DOHH2 (cell line): ENCODE measurements around the gene FBXW4.

ENCODE experiments used
- H3F3A ChIP-seq: fragments of 200-600 bp; sonication (generic), shearing (Covaris generic); 2 replicates; pipeline ENCODE4 v1.6.0; 2016; ENCODE audit warnings: antibody characterized with exemption, mild to moderate bottlenecking; ENCODE audit not compliant: control insufficient read depth, insufficient read depth
- H3K27ac ChIP-seq: fragments of 200-600 bp; sonication (generic); 2 replicates; pipeline ENCODE4 v1.5.1; 2014; ENCODE audit warnings: low read depth, mild to moderate bottlenecking, low read length, moderate library complexity
- H3K27me3 ChIP-seq: fragments of 200-600 bp; sonication (generic); 2 replicates; pipeline ENCODE4 v1.6.1; 2014; ENCODE audit warnings: mild to moderate bottlenecking, low read length, mixed read lengths; ENCODE audit not compliant: control insufficient read depth
- H3K36me3 ChIP-seq: fragments of 200-600 bp; sonication (generic); 2 replicates; pipeline ENCODE4 v1.6.1; 2014; ENCODE audit warnings: mild to moderate bottlenecking, low read length, moderate library complexity, mixed read lengths; ENCODE audit not compliant: control insufficient read depth
- H3K4me1 ChIP-seq: fragments of 200-600 bp; sonication (generic); 2 replicates; pipeline ENCODE4 v1.6.1; 2014; ENCODE audit warnings: mild to moderate bottlenecking, low read length, mixed read lengths; ENCODE audit not compliant: control insufficient read depth
- H3K4me2 ChIP-seq: fragments of 200-600 bp; sonication (generic); 2 replicates; pipeline ENCODE4 v1.6.0; 2014; ENCODE audit warnings: mild to moderate bottlenecking, low read length, moderate library complexity
- H3K4me3 ChIP-seq: fragments of 200-600 bp; sonication (generic); 2 replicates; pipeline ENCODE4 v1.5.1; 2014; ENCODE audit warnings: mild to moderate bottlenecking, low read length, mixed read lengths
- H3K79me2 ChIP-seq: fragments of 200-600 bp; sonication (generic); 2 replicates; pipeline ENCODE4 v1.6.1; 2014; ENCODE audit warnings: mild to moderate bottlenecking, low read length, mixed read lengths; ENCODE audit not compliant: control insufficient read depth
- H3K9me2 ChIP-seq: fragments of 200-600 bp; sonication (generic); replicated peaks from 2 replicates; pipeline ENCODE4 v1.6.1; 2014; ENCODE audit warnings: mild to moderate bottlenecking, low read length, mixed read lengths; ENCODE audit not compliant: control insufficient read depth
- H3K9me3 ChIP-seq: fragments of 200-600 bp; sonication (generic); 2 replicates; pipeline ENCODE4 v1.6.1; 2014; ENCODE audit warnings: antibody characterized with exemption, low read length, mixed read lengths; ENCODE audit not compliant: control insufficient read depth, insufficient read depth
- H4K20me1 ChIP-seq: fragments of 200-600 bp; sonication (generic); 2 replicates; pipeline ENCODE4 v1.6.0; 2014; ENCODE audit warnings: low read depth, mild to moderate bottlenecking, antibody characterized with exemption, low read length, moderate library complexity; ENCODE audit not compliant: control insufficient read depth, insufficient read depth
- EZH2phosphoT487 ChIP-seq: fragments of 200-600 bp; sonication (generic); IDR thresholded peaks from 2 replicates; pipeline ENCODE4 v1.6.1; 2017; ENCODE audit warnings: borderline replicate concordance, mild to moderate bottlenecking, antibody characterized with exemption, low read length, moderate library complexity, mixed read lengths
- TF ChIP-seq, protein P1 (sequence below): fragments of 200-600 bp; sonication (generic); IDR thresholded peaks from one replicate; pipeline ENCODE4 v1.5.1; 2014; ENCODE audit warnings: antibody characterized with exemption, mild to moderate bottlenecking, low read depth, low read length; ENCODE audit not compliant: poor library complexity, severe bottlenecking

FBXW4 gene

DNA sequence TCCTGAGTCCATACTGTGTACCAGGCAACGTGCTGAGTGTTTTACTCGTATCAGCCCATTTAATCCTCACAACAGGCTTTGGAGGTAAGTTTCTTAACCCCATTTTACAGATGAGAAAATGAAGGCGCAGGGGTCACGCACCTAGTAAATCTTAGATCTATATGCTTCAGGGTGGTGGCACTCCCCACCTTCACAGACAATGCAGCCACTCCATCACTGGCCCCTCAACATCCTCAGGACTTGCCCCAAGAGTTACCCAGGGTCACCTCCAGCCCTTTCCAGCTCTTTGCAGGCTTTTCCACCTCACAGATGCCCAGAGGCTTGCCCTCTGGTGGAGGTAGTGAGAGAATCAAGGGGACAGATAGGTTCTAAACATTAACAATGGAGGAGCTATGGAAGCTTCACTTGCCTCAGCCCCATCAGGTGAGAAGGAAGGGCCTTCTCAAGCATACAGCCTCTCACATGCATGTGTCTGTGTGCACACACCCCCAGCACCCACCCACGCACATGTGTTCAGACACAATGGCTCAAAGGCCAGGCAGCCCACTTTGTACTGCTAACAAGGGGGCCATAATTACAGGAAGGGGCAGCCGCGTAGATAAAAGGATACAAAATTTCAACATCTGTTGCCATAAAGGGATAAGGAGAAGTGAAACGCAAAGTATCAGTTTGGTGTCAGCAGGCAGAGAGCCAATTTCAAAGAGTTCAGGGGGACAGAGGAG lies 77.7 kb downstream of the FBXW4 start:
- Histone ChIP-seq H3K27me3 (no peaks in the 10 kb centered on the region), H3K9me3 (no peaks in the 10 kb centered on the region), H3K9me2 (no peaks in the 10 kb centered on the region), H3K4me1 (peaks cover 40% of the 10 kb centered on the region), H3F3A (peaks cover 13% of the 10 kb centered on the region), H3K36me3 (peaks cover 57% of the 10 kb centered on the region), H3K4me3 (peak overlapping the region; percentile 57), H3K4me2 (peak overlapping the region; percentile 75), H4K20me1 (peaks cover 5% of the 10 kb centered on the region), H3K79me2 (no peaks in the 10 kb centered on the region), H3K27ac (peak overlapping the region; percentile 86)
- TF ChIP-seq, protein P1, sequence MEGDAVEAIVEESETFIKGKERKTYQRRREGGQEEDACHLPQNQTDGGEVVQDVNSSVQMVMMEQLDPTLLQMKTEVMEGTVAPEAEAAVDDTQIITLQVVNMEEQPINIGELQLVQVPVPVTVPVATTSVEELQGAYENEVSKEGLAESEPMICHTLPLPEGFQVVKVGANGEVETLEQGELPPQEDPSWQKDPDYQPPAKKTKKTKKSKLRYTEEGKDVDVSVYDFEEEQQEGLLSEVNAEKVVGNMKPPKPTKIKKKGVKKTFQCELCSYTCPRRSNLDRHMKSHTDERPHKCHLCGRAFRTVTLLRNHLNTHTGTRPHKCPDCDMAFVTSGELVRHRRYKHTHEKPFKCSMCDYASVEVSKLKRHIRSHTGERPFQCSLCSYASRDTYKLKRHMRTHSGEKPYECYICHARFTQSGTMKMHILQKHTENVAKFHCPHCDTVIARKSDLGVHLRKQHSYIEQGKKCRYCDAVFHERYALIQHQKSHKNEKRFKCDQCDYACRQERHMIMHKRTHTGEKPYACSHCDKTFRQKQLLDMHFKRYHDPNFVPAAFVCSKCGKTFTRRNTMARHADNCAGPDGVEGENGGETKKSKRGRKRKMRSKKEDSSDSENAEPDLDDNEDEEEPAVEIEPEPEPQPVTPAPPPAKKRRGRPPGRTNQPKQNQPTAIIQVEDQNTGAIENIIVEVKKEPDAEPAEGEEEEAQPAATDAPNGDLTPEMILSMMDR: peak; percentile 38
- no peak for TF ChIP-seq EZH2phosphoT487

DNA sequence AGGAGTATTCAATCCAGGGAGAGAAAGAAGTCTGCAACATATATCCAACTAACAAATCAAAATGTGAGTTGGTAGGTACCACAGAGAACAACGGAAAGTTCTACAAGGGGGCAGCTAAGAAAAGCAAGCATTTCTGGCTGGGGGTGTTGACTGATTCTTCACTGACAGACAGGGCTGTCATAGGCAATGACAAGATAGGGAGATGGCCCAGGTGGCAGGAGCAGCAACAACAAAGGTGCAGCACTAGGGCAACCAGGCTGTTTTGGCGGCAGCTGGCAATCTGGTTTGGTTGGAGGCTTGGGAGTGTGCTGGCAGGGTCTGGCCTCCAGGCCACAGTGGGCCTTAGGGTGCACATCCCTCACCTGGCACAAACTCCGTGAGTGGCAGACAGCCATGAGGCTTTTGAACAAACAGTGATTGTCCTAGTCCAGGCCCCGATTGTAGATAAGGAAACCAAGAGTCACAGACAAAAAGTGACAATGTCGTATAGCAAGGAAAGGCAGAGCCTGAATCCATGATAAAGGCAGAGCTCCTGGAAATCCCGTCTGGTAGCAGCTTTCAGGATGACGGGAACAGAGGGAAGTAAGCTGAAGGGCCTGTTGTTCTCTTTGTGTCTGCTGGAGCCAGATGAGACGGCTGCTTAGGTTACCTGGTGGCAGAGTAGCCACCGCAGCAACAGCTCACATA lies 78.4 kb downstream of the FBXW4 start:
- Histone ChIP-seq H3K9me2 (no peaks in the 10 kb centered on the region), H3K36me3 (peaks cover 59% of the 10 kb centered on the region), H3K79me2 (no peaks in the 10 kb centered on the region), H3K9me3 (no peaks in the 10 kb centered on the region), H3K4me2 (peak overlapping the region; percentile 75), H3K27me3 (no peaks in the 10 kb centered on the region), H3F3A (peaks cover 13% of the 10 kb centered on the region), H3K4me1 (peaks cover 40% of the 10 kb centered on the region), H3K4me3 (no peak overlapping the region; the same call in 1 of the 2 replicates), H4K20me1 (peaks cover 5% of the 10 kb centered on the region), H3K27ac (peak overlapping the region; percentile 86)
- no peak for TF ChIP-seq EZH2phosphoT487
- TF ChIP-seq, protein P1: no peak

DNA sequence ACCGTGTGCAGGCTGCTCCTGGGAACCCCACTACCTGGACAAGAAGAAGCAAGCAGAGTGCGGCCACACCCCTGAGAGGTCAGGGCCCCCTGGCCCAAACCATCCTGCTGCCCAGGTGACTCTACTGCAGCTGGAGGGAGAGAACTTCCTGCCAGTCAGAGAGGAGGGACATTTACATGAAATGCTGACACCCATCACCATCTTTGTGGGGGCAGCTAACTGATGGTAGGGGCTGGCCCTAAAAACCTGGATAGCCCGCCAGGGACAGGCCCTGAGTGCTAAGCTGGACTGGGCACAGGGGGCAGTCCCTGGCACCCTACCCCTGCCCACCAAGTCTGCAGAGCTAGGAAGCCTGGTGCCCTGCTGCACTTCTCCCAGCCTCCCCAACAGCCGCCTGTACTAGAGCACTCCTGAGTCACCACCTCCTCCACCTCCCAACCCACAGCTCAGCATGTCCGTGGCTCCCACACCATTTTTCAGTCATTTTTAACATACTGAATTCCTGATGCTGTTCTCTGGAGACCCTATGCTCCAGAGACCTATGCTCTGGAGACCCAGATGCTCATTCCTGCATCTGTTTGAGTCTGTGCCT lies 79.3 kb downstream of the FBXW4 start:
- Histone ChIP-seq H3K9me3 (no peaks in the 10 kb centered on the region), H3K4me1 (peaks cover 40% of the 10 kb centered on the region), H3K27ac (no peak overlapping the region), H4K20me1 (peaks cover 5% of the 10 kb centered on the region), H3K4me2 (no peak overlapping the region), H3K79me2 (no peaks in the 10 kb centered on the region), H3K9me2 (no peaks in the 10 kb centered on the region), H3K27me3 (no peaks in the 10 kb centered on the region), H3K36me3 (peaks cover 60% of the 10 kb centered on the region), H3K4me3 (no peak overlapping the region), H3F3A (peaks cover 13% of the 10 kb centered on the region)
- TF ChIP-seq, protein P1: no peak
- TF ChIP-seq EZH2phosphoT487: no peak
